NCI-H2107 treated with DMSO at 0.1 percent for 48 hours (cell line): ENCODE measurements around the gene C1QL3.

Experiments used
- DNase-seq: peaks from one replicate; lab custom pipeline; 2025; ENCODE audit not compliant: unreplicated experiment; lab: John Stamatoyannopoulos, UW

The C1QL3 gene

DNA sequence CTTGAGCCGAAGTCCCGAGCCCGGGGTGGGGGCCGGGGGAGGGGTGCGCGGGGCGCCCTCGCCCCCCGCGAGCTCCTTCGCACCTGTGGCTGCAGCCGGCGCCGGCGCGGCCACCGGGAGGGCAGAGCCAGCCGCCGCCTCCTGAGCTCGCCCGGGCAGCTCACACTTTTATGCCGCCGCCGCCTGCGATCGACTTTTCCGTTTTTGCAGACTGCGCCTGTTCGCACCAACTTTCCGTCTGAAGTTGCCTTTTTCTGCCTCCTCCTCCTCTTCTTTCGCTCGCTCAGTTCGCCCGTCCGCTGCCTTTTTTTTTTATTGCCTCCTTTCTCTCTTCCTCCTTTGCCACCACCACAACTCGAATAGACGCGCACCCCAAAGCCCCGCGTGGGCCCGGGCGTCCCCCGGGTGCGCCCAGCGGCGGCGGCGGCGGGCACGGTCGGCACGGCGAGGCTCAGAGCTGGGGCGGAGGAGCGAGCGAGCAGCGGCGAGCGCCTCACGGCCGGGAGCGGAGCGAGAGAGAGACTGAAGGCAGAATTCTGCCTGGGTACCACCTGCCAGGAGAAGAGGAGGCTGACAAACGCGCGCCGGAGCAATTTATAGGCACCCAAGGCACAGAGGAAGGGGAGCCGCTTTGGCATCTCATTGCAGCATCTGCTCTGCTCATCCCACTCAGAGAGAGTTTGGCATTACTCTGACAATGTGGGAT lies at the start of gene C1QL3:
Gene C1QL3 (minus strand): TSS at position 569 of the 706 bp plus-strand sequence. CDS start 814 bp downstream, outside the sequence.
- DNase-seq = no peak

DNA sequence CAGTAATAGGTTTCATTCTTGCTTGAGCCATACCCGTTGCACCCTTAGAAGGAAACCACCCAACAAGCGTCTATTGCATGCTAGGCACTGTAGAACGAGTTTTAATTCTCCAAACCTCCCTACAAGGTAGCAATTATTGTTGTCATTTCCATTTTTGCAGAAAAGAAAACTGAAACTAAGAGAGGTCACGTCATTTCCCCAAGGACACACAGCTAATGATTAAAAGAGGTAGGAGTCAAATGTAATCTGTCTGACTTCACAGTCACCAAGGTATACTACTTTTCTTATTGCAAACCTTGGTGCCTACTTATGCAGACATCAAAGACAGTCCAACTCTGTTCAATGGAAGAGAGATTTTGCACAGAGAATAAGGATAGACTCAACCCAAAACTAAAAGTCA lies 49.1 kb upstream of the C1QL3 start:
- no peak for DNase-seq

DNA sequence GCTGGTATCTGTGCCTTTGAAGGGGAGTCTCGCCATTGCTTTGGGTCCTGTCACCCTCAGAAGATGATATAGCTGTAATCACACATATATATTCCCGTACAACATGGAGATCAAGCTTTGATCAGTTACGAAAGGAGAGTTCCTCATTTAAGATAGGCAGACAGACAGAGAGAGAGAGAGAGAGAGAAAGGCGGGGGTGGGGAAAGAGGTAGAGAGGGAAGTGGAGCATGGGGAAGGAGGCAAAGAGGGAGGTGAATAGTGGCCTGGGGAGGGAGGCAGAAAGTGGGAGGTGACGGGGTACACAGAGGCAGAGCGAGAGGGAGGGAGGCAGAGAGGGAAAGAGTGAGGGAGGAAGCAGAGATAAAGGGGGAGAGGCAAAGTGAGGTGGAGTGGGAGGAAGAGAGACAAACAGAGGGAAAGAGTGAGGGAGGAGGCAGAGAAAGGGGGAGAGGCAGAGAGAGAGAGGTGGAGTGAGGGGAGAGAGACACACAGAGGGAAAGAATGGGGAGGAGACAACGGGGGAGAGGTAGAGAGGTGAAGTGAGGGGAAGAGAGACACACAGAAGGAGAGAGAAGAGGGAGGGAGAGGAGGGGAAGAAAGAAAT lies 44.6 kb upstream of the C1QL3 start:
- DNase-seq = no peak

DNA sequence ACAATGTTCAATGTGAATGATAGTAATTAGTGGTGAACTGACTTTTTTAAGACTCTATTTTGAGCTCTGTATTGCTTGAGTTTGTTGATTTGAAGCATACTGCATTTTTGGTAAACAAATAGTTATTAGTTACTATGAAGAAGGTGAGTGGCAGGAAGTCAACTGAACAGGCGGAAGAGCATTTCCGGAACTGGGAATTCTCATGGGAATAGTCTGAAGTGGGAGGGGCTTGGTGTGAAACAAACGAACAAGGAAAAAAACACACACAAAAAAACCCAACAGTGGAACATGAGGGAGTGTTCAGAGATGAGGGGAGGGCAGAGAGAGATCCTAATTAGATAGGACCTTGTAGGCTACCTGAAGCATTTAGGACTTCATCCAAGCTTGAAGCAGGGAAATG lies 43.9 kb upstream of the C1QL3 start:
- no peak for DNase-seq

DNA sequence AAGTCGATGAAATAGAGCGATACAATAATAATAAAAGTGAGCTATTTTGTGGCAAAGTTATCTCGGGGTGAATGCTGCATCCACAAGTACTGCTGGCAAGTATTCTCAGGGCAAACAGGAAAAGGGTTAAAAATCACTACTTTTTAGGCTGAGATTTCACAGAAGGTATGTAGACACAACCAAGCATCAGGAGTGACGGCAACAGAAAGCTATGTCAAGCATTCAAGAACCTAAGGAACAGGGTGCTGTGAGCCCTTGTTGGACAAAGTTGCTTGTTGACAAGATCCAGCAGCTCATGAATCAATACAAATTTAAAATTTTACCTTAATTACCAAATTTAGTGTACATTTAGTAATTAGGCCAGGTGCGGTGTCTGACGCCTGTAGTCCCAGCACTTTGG lies 41.2 kb upstream of the C1QL3 start:
- no peak for DNase-seq

DNA sequence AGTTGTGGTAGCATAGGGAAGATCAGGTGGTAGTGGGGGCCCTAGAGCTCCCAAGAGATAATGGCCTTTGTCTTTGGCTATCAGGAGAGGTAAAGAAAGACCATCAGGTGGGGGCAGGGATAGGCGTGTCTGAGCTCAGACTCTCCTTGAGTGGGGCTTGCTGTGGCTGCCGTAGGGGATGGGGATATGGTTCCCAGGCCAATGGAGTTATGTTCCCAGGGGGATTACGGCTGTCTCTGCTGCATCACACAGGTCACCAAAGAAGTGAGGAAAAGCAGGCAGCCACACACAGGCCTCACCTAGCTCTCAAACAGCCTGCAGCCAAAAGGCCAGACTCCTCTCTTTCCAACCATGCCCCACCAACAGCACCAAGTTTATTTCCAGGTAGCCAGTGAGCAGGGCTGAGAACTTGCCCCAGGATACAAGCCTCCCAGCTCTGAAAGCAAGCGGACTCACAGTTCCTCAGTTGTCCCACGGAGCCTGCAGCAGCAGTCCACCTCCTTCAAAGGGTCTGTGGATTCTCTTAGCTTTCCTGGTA lies 37.6 kb upstream of the C1QL3 start:
- DNase-seq = no peak

DNA sequence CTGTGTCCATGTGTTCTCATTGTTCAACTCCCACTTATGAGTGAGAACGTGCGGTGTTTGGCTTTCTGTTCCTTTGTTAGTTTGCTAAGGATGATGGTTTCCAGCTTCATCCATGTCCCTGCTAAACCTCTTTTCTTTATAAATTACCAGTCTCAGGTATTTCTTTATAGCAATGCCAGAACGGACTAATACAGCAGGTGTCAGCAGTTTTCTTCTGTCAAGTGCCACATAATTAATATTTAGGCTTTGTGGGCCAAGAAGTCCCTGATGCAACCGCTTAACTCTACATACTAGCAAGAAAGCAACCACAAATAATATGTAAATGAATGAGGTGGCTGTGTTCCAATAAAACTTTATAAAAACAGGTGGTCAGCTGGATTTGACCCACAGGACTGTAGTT lies 26.3 kb upstream of the C1QL3 start:
- no peak for DNase-seq

DNA sequence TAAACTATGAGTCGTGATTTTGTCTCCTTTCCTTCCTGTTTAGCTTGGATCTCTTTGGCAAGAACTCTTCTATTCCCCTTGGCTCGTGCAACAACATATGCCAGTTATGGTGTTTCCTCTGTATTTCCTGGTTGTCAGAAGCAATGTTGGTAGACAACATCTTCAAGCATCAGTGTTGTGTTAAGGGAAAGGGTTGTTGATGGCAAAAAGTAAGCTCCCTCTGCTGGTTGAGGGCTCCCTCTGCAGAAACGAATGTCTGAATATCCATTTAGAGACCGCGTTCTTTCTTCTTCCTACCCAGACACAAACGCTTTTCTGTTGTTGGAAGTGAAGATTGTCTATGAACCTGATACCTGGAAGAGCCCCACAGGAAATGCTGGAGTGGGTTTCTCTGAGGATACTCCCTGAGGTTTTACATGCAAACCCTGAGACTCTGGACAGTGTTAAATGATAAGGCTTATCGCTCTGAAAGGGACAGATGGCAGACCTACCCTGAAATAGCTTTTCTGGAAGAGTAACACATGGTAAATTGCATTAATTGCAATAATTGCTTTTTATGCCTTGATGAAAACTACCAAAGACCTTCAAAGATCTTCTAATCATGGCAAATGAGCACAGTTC lies 23.5 kb upstream of the C1QL3 start:
- no peak for DNase-seq

DNA sequence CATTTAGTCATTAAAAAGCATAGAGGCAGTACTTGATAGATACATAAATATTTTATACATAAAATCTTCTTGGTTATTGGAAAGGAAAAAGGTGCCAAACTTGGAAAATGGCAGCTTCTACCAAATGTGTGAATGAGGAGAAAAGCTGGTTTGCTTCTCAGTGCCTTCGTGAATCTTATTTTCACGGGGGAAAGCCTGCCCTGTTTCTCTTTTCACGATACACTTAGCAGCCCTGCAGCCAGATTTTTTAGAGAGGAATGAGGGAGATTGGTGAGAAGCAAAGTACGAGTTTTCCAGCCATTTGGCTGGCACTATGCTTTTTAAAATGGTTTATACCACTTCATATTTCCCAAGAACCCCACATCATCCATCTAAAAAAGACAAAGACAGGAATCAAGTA lies 22.9 kb upstream of the C1QL3 start:
- no peak for DNase-seq

DNA sequence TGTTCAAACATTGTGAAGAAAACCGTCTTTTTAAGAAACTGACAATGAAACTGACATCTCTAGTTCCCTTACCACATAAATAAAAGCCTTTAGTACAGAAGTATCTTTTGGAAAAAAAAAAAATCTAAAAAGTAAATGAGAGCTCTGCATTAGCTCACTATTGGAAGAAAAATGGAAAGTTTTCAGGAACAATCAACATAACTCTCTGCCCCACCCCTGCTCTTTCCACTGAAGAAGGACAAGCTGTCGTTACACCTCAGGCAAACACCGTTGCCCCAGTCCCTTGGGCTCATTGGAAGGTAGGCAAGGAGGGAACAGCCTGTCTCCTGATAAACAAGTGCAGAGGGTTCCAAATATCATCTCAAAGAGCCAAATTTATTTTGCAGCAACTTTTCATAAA lies 22.4 kb upstream of the C1QL3 start:
- no peak for DNase-seq

DNA sequence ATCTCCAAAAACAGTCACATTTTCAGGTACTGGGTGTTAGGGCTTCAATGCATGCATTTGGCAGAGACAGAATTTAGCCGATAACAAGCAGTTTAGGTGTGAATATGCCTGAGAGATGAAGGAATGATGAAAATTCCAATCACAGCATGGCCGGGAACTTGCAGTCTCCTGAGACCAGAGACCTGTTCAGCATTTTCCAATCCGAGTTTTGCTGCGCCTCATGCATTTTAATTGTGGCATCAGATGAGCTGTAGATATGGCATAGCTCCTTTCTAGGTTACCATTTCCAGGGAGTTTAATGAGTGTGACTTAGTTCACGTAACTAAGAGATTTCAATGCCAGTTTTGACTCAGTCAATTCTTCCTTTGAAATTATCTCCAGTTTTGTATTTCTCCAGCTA lies 14.5 kb upstream of the C1QL3 start:
- DNase-seq = no peak

DNA sequence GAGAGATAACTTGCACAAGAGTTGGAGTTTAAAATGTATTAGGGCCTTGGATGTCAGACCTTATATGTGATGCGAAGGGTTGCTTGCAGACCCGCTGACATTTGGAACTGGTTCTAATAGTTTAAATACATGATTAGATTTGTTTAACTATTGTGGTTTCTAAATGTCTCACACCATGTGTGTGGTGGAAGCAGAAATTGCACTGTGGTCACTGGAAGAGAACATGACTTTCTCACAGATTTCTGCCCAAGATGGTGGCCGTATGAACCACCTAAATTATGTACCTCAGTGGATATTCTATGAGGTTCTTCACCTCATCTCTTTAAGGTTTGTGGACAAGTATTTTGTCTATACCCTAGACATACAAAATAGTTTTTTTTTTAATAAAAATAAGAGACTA lies 8.2 kb upstream of the C1QL3 start:
- DNase-seq = no peak

DNA sequence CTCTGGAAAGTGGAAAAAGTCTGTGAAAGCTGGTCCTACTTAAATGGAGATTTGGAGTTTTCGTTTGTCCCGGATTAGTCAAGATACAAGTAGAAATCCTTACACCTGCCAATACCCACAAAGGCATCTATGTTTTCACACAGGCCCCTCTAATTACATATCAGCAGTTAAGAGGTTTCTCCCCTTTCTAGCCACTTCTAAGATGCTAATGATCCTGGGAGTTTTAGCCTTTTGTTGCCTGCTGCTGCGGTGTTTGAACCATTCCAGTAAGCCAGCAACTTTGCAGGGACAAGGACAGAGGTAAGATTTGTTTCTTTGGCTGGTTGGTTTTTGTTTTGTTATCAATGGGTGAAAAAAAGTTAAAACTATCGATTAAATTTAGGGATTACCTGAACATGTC lies 5.8 kb upstream of the C1QL3 start:
- DNase-seq = peak; percentile 12

DNA sequence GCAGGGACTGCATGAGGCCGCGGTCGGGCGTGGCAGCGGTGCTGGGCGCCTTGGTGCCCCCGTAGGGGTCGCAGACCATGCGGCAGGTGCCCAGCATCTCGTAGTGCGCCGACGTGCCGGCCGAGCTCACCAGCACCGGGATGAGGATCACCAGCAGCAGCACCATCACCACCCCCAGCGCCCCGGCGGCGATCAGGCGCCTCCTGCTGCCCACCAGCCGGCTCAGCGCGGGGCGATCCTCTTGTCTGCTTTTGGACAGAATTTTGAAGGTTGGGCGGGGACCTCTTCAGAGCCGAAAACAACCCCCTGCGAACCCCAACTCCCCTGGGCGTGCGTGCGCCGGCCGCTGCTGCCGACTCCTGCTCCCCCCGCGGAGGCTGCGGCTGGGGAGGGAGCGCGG lies 779 bp downstream of the C1QL3 start:
- DNase-seq = no peak

DNA sequence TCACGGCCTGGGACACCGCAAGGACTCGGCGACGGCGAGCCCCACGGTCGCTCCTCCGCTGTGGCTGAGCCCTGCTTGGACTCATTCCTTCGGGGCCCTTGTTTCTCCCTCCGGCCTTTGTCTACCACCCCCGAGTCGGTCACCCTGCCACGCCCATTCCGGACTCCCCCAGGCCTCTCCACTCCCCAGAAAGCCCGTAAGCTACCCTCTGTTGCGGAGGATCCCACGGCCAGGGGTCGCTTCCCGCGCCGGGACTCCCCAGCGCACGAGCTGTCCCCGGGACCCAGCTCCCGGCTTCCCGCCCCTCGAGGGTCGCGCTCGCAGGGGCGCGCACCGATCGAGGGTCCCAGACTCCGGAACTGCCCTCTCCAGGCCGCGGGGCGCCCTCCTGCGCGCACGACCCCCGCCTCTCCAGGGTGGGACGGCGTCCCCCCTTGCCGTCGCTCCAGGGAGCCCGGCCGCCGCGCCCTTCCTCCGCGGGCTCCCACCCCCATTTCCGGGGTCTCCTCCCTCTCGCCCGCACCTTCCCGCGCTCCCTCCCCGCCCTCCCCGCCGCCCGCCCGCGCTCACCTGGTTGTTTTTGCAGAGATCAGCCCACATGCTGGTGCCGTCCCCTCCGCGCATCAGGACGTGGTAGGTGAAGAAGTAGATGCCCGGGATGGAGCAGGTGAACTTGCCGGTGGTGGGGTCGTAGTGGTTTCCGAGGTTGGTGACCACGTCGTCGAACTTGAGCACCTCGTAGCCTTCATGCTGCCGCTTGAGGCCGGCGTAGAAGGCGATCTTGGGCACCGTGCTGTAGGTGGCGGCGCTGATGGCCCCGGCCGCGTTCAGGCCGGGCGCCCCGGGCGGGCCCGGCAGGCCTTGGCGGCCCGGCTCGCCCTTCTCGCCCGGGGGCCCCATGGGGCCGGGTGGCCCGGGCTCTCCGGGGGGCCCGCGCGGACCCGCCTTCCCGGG lies 1.5 kb downstream of the C1QL3 start:
- DNase-seq = no peak

DNA sequence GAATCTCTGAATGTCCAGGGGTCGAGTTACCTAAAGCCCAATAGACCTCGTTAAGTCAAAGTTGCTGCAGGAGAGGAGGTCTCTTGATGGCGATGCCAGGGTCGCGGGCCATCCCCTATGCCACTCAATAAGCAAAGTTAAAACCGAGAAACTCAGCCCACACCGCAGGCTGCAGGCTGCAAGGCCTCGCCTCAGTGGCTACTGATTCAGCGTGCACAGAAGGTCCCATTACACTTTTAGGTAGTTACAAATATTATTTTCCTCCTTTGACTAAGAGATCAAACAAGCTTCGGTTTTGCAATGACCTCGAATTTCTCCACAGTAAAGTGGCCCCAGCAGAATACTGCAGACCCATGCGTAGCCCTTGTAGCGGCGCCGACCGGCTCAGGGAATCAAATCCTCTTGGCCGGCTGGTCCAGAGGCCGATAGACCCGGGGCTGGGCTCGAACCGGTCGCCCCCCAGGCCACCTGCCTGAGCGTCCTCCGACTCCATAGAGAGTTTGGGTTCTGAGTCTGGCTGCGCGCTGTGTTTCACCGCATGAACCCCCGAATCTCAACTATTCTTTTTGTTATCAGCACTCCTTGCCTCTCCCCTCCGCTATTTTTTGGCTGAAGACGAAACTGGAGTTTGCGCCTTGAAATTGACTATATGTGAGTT lies 2.3 kb downstream of the C1QL3 start:
- DNase-seq = no peak

DNA sequence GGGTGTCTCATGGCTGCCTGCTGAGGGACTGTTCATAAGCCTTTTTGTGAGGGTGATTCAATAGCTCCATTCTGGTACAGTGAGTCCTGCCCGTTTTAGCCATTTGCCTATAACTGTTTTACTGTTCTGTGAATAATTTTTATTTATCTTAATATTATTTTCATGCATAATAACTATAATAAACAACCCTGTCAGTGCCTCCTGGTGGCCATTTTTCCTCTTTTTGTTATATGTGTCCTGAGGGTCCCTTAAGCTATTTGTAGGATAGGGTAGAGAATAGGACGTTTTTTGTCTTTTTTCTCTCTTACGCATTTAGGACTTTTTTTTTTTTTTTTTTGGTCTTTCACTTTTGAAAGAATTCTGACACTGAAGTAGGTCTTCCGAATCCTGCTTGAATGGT lies 2.9 kb downstream of the C1QL3 start:
- DNase-seq = no peak

DNA sequence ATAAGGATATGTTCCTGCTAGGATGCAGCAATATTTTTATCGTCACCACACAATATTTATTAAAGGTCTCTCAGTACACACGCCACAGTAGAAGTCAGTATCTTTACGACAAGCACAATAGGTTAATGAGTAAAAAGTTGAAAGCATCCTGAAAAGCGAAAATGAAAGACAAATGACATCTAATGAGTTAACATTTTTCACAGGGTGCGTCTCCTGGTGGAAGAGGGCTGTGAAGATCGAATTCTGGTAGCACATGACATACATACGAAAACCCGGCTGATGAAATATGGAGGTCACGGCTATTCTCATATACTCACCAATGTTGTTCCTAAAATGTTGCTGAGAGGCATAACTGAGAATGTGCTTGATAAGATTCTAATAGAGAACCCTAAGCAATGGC lies 10.8 kb downstream of the C1QL3 start:
- no peak for DNase-seq

DNA sequence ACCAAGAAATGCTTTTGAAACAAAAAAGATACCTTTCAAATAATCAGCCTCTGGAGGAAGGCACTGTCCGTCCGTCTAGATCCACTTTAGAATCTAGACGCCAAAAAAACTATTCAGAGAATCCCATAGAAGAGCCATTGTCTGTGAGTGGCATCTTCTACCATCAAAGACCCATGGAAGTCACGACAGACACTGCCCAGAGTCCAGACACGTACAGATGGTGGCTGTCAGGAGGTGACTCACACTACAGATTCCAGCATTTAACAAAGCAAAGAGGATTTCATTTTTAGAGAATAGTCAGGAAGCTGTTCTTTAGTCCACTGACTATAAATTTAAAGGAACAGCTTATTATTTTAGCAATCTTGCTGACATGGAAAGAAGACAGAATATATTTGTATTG lies 11.7 kb downstream of the C1QL3 start:
- no peak for DNase-seq

DNA sequence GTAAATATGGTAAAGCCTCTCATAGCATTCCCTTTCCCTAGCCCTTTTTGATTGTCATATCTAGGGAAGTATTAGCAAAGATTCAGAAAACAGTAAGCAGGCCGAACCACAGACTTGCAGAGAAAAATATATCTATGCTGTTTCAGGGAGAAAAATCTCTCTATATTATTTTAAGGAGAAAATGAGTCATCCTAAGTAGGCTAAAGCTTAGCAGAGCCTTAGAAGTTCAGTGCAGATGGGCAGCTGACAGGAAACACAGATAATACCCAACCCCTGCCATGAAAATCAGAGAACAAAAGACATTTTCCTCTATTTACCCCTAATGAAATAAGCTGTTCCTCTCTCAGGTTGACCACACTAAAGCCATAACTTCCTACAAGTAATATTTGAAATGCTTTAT lies 16.5 kb downstream of the C1QL3 start:
- DNase-seq = no peak

DNA sequence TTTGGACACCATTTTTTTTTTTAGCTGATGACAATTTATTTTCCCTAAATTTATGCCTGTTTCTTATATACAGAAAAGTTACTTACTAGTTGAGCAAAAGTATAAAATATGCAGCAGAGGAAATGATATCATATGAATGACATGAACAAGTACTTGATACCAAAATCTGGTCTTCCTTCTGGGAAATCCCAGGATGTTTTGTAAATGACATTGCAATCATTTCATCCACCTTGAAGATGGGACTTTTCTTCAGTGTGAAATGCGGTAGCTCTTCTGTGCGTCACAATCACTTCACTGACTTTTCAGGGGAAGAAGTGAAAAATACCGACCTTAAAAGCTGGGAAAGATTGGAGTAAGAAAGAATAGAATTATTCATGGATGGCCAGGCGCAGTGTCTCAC lies 23.8 kb downstream of the C1QL3 start:
- DNase-seq = no peak
